ENCODE measurements around the gene CLNS1A. TPM values are rescaled to one million over a fixed set of nuclear protein-coding genes. Genes with fewer than 3 reads are reported as not detected.

The CLNS1A gene
- total RNA-seq, 1 donor from 2014 or later, result 71.7 TPM

GRCh38 chr11:77568916-77569675, 68.5 kb downstream of the CLNS1A start:
- intact Hi-C loops (cut with DNase I), result no loop called here
- DNase-seq (ENCODE audit: low spot score), result no peak

GRCh38 chr11:77568306-77568705, 69.3 kb downstream of the CLNS1A start:
- intact Hi-C loops (cut with DNase I), result no loop called here
- DNase-seq (ENCODE audit: low spot score), result no peak

Other genes starting within 250 kb of the CLNS1A start
- 16.5 TPM for gene PAK1, start 163.7 kb downstream of the CLNS1A start, total RNA-seq
- gene AQP11, start 47.8 kb downstream of the CLNS1A start, total RNA-seq, result 0.54 TPM
- gene RSF1, start 182.9 kb upstream of the CLNS1A start, total RNA-seq, result 52.3 TPM
- 38.5 TPM for gene AAMDC, start 183.3 kb upstream of the CLNS1A start, total RNA-seq